ENCODE results near the gene TFDP1.

Gene TFDP1

DNA sequence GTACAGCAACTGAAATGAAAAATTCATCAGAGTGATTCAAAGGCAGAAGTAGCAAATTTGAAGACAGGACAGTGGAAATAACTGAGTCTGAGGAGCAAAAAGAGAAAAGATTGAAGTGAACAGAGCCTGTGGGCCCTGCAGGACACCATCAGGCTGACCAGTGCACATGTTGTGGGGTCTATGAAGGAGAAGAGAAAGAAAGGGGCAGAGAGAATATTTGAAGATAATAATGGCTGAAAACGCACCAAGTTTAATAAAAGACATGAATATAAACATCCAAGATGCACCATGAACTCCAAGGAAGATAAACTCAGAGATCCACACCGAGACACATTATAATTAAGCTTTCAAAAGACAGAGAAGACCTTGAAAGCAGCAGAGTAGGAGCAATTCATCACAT lies 58.0 kb downstream of the TFDP1 start:
- TF ChIP-seq, protein P1, sequence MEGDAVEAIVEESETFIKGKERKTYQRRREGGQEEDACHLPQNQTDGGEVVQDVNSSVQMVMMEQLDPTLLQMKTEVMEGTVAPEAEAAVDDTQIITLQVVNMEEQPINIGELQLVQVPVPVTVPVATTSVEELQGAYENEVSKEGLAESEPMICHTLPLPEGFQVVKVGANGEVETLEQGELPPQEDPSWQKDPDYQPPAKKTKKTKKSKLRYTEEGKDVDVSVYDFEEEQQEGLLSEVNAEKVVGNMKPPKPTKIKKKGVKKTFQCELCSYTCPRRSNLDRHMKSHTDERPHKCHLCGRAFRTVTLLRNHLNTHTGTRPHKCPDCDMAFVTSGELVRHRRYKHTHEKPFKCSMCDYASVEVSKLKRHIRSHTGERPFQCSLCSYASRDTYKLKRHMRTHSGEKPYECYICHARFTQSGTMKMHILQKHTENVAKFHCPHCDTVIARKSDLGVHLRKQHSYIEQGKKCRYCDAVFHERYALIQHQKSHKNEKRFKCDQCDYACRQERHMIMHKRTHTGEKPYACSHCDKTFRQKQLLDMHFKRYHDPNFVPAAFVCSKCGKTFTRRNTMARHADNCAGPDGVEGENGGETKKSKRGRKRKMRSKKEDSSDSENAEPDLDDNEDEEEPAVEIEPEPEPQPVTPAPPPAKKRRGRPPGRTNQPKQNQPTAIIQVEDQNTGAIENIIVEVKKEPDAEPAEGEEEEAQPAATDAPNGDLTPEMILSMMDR (conservative IDR thresholded peaks at IDR 0.05; ENCODE audit: low read depth, low read length) = no peak
- no peak overlapping the region for H2AFZ ChIP-seq (ENCODE audit: low read depth)
- H3K9ac ChIP-seq = no peak overlapping the region
- H3K4me1 ChIP-seq (ENCODE audit: low read depth, poor library complexity, severe bottlenecking) = no peaks in the 10 kb centered on the region
- H3K27ac ChIP-seq = no peak overlapping the region
- no peak overlapping the region for H3K4me3 ChIP-seq (IDR thresholded peaks at IDR 0.05; ENCODE audit: insufficient read depth, low read depth, low read length)
- no peaks in the 10 kb centered on the region for H3K27me3 ChIP-seq (ENCODE audit: insufficient read depth, low read depth)
- H3K36me3 ChIP-seq (ENCODE audit: insufficient read depth) = peaks cover 4% of the 10 kb centered on the region; the same call in 1 of the 2 replicates
- H3K79me2 ChIP-seq (ENCODE audit: insufficient read depth, low read depth) = no peaks in the 10 kb centered on the region
- H4K20me1 ChIP-seq (ENCODE audit: insufficient read depth) = no peaks in the 10 kb centered on the region
- H3K4me2 ChIP-seq = no peak overlapping the region

DNA sequence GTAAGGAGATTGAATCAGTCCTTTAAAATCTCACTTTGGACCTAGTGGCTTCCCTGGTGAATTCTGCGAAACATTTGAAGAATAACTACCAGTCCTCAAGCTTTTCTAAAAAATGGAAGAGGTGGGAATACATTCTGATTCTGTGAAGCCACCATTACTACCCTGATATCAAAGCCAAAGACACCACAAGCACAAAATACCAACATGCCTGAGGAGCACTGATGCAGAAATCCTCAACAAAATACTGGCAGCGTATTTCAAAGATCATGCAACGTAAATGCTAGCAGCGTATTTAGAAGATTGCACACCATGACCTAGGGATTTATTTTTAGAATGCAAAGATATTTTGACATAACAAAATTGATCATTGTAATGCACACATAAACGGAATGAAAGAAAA lies 59.0 kb downstream of the TFDP1 start:
- H3K9ac ChIP-seq = no peak overlapping the region
- no peaks in the 10 kb centered on the region for H4K20me1 ChIP-seq (ENCODE audit: insufficient read depth)
- H2AFZ ChIP-seq (ENCODE audit: low read depth) = no peak overlapping the region
- no peaks in the 10 kb centered on the region for H3K4me1 ChIP-seq (ENCODE audit: low read depth, poor library complexity, severe bottlenecking)
- TF ChIP-seq, protein P1 (conservative IDR thresholded peaks at IDR 0.05; ENCODE audit: low read depth, low read length) = no peak
- no peaks in the 10 kb centered on the region for H3K27me3 ChIP-seq (ENCODE audit: insufficient read depth, low read depth)
- H3K27ac ChIP-seq = no peak overlapping the region
- H3K4me2 ChIP-seq = no peak overlapping the region
- H3K36me3 ChIP-seq (ENCODE audit: insufficient read depth) = no peaks in the 10 kb centered on the region
- no peaks in the 10 kb centered on the region for H3K79me2 ChIP-seq (ENCODE audit: insufficient read depth, low read depth)
- no peak overlapping the region for H3K4me3 ChIP-seq (IDR thresholded peaks at IDR 0.05; ENCODE audit: insufficient read depth, low read depth, low read length)

DNA sequence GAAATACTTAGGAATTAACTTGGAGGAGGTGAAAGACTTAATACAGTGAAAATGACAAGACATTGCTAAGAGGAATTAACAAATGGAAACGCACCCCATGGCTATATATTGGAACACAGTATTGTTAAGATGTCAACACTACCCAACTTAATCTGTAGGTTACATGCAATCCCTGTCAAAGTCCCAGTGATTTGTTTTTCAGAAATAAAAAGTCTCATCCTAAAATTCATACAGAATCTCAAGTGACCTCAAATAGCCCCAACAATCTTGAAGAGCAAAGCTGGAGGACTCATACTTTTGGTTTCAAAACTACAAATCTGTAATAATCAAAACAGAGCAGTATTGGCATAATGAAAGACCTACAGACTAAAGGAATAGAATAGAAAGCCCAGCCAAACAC lies 60.2 kb downstream of the TFDP1 start:
- H3K4me1 ChIP-seq (ENCODE audit: low read depth, poor library complexity, severe bottlenecking) = no peaks in the 10 kb centered on the region
- no peaks in the 10 kb centered on the region for H4K20me1 ChIP-seq (ENCODE audit: insufficient read depth)
- no peak overlapping the region for H3K4me3 ChIP-seq (IDR thresholded peaks at IDR 0.05; ENCODE audit: insufficient read depth, low read depth, low read length)
- H3K27ac ChIP-seq = no peak overlapping the region
- H3K27me3 ChIP-seq (ENCODE audit: insufficient read depth, low read depth) = no peaks in the 10 kb centered on the region
- H3K4me2 ChIP-seq = no peak overlapping the region
- H3K79me2 ChIP-seq (ENCODE audit: insufficient read depth, low read depth) = no peaks in the 10 kb centered on the region
- no peak overlapping the region for H3K9ac ChIP-seq
- TF ChIP-seq, protein P1 (conservative IDR thresholded peaks at IDR 0.05; ENCODE audit: low read depth, low read length) = no peak
- no peaks in the 10 kb centered on the region for H3K36me3 ChIP-seq (ENCODE audit: insufficient read depth)
- H2AFZ ChIP-seq (ENCODE audit: low read depth) = no peak overlapping the region

DNA sequence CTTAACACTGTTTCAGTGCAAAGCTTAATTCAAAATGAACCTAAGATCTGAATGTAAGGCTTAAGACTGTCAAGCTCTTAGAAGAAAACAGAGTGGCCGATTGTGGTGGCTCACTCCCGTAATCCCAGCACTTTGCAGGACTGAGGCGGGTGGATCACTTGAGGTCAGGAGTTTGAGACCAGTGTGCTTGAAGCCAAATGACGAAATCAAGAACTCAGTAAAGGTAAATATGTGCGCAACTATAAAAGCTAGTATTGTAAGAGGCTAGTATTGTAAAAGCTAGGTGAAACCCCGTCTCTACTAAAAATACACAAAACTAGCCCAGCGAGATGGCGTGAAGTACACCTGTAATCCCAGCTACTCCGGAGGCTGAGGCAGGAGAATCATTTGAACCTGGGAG lies 60.8 kb downstream of the TFDP1 start:
- H3K27me3 ChIP-seq (ENCODE audit: insufficient read depth, low read depth) = no peaks in the 10 kb centered on the region
- no peaks in the 10 kb centered on the region for H3K4me1 ChIP-seq (ENCODE audit: low read depth, poor library complexity, severe bottlenecking)
- no peak overlapping the region for H3K9ac ChIP-seq
- no peak overlapping the region for H3K4me2 ChIP-seq
- no peak overlapping the region for H3K27ac ChIP-seq
- no peaks in the 10 kb centered on the region for H4K20me1 ChIP-seq (ENCODE audit: insufficient read depth)
- no peak overlapping the region for H2AFZ ChIP-seq (ENCODE audit: low read depth)
- no peaks in the 10 kb centered on the region for H3K79me2 ChIP-seq (ENCODE audit: insufficient read depth, low read depth)
- H3K36me3 ChIP-seq (ENCODE audit: insufficient read depth) = no peaks in the 10 kb centered on the region
- TF ChIP-seq, protein P1 (conservative IDR thresholded peaks at IDR 0.05; ENCODE audit: low read depth, low read length) = no peak
- H3K4me3 ChIP-seq (IDR thresholded peaks at IDR 0.05; ENCODE audit: insufficient read depth, low read depth, low read length) = no peak overlapping the region

Data from KMS-11 (cell line).